ENCODE results near the gene MRPL58. TPM values are rescaled to one million over a fixed set of nuclear protein-coding genes. Genes with fewer than 3 reads are reported as not detected.

Gene MRPL58
- total and polyA plus RNA-seq, 2 of the 8 experiments (the other 6 are each of a cell fraction or from before 2014, with no cell fraction given): 43.6 to 49.1 TPM

DNA sequence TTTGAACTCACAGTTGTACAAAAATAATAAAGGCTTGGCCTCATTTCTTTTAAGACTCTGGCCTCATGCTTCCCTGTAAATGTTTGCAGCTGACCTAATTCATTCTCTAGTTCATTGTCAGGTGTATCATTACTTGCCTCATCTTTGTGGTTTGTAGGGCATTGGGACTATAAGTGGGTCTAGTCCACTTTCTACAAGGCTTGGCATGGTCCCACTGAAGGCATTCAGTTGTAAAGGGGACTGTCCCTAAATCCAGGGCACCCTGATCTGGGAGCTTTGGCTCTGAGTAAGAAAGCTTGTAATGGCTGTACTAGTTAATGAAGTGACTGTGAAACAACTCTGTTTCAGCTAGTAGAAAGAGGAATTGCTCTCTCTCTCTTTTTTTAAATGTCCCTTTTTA, 37.2 kb downstream of the MRPL58 start (continued):
- TF ChIP-seq RNF2 (IDR thresholded peaks at IDR 0.05; ENCODE audit: borderline replicate concordance, low read depth, low read length, missing control alignments, poor library complexity, severe bottlenecking): no peak
- TF ChIP-seq, protein P1, sequence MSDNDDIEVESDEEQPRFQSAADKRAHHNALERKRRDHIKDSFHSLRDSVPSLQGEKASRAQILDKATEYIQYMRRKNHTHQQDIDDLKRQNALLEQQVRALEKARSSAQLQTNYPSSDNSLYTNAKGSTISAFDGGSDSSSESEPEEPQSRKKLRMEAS (IDR thresholded peaks at IDR 0.05): no peak
